ENCODE data around the gene H19.

Gene H19

DNA sequence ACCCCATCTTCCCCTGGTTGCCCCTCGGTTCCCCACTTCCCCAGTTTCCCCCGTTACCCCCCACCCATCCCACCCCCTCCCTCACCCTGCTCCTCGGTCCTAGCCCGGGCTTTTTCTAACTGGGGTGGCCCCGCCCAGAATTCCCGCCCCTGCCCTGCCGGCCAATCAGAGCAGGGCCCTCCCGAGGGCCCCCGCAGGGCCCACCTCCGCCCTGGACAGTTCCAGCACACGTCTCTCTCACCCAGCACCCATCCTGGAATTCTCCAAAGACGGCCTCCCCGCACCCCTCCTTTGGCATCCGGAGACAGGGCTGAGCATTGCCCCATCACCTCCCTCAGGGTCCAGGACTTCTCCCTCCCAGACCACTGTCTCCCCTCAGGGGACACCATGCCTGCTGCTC is at the start of gene H19:
Gene H19 (minus strand): TSS at position 88 of the 400 bp plus-strand sequence.
- DNase-seq, result no peak

DNA sequence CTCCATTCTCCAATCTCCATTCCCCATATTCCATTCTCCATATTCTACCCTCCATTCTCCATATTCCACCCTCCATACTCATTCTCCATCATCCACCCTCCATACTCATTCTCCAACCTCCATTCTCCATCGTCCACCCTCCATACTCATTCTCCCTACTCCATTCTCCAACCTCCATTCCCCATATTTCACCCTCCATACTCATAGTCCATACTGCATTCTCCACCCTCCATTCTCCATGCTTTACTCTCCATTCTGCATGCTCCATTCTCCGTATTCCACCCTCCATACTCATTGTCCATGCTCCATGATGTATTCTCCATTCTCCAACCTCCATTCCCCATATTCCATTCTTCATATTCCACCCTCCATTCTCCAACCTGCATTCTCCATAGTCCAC is 44.3 kb upstream of the H19 start:
- no peak for DNase-seq

DNA sequence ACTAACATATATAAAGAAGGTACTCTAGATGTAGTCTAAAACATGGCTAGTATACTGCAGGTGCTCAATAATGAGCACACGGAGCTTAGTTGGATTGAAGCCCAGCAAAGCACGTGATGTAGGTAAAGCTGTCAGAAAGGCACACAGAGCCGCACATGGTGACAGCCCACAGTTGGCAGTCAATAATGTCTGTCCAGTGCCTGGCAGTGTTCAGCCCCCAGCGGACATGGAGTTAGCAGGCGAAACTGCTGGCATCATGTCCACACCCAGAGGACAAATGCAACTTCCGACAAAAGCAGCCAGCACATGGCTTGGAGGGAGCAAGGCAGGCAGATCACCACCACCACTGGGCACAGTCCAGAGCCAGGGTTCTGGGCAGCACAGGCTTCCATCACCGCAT is 43.5 kb upstream of the H19 start:
- DNase-seq, result no peak

DNA sequence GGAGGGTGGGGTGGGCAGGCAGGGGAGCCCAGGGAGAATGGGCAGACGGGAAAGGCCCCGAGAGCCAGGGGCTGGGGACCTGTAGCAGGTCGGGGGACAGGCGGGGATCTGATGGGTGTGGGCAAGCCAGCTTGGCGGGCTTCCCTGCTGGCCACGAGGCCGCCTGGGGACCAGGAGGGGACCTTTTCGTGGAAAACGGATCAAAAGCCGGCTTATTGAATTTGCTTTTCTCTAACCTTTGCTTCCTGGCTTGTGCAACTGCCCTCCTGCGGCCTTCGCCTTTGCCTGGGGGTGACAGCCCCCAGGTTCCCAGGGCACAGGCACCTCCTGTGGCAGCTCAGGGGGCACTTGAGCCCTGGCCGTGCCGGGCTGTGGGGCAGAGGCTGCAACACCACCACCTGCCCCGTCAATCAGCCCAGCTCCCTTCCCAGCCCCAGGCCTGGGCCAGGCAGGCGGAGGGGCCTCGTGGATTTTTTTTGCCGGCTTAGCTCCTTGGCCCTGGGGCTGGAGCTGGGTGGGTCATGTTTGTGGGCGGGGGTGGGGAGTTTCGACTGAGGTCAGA is 41.6 kb upstream of the H19 start:
- no peak for DNase-seq

DNA sequence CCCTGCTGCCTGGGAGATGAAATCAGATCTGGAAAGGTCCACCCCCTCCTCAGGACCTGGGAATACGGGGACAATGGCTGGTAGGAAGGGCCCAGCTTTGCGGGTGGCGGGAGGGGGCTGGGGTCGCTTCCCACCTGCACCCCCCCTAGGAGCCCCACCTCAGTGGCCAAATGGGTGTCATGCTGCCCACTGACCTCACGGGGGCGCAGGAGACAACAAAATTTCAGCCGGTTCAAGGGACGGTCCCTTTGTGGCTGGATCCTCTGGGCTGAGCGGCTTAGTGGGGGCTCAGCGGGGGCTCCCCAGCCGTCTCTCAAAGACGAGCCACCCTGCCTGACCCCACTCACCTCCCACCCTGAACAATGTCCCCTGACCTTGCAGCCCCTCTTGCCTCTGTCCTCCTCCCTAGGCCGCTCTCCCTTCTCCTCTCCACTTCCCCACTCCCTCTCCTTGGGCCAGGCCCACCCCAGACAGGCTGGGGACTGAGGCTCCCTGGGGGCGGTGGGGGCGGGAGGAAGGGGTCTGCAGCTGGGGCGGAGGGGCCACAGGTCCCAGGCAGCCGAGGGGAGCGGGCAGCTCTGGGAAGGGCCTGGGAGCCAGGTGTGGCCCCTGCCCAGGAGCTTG is 39.3 kb upstream of the H19 start:
- DNase-seq, result no peak

DNA sequence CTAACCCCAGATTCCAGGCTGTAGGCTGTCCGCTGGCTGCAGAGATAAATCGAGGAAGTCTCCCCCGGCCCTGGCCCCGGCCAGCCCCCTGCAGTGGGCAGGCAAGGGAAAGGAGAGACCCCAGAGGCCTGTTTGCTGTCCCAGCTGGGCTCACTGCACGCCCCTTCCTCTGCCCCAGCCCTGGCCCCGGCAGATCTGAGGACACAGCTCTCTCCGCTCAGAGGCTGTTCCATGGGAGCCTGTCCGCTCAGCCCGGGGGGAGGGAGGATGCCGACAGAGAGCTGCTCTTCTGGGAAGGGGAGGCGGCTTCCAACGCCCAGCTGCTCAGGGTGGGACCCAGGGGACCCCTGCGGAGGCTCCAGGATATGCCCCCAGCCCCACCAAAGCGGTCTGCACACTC is 37.7 kb upstream of the H19 start:
- DNase-seq, result no peak

DNA sequence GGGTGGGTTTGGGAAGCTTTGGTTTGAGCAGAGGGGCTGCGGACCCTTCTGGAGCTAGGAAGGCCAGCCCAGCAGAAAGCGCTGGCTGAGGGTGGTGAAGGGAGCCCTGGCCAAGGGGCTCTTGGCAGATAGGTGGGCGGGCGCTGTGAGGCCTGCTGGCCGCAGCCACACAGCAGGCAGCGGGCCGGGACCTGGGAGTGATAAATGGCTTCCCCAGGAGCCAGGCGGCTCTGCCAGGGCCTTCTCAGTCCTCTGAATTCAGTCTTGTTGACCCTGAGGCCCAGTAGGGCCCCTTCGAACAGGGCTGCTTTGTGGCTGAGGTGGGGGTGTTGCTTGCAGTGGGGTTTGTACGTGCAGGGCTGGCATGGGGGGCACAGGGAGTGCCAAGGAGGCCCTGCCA is 33.4 kb upstream of the H19 start:
- no peak for DNase-seq

DNA sequence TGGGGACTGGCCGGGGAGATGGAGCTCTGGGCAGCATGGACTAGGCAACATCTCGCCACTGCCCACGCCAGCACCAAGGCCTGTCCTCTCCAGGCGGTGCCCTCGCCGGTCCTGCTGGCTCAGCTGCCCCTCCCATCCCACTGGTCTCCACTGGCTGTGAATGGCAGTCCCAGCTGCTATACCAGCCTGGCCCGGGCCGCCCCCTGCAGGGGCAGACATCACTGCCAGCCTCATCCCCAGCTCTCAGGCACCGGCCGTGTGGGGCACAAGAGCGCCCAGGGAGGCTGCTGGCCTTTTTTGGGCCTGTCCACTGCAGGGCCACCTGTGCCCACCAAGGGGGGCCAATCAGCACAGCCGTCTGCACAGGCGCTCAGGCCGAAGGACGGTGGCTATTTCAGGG is 30.1 kb upstream of the H19 start:
- DNase-seq, result no peak

DNA sequence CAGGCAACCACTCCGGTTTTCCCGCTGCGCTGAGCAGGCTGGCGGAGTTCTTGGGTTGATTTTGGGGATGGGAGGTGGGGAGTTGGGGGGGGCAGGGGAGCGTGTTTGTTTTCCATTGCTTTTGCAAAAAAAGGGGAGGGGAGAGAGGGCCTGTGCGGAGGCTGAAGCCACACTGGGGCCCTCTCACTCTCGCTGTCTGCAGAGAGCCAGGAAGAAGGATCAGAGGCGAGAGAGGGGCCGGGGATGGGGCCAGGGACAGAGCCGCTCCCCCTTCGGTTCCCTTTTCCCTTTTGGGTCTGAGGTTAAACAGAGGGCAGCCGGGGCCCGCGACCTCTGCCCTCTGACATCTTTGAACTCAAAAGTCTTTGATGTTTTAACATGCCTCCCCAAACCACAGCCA is 17.4 kb upstream of the H19 start:
- DNase-seq, result no peak

DNA sequence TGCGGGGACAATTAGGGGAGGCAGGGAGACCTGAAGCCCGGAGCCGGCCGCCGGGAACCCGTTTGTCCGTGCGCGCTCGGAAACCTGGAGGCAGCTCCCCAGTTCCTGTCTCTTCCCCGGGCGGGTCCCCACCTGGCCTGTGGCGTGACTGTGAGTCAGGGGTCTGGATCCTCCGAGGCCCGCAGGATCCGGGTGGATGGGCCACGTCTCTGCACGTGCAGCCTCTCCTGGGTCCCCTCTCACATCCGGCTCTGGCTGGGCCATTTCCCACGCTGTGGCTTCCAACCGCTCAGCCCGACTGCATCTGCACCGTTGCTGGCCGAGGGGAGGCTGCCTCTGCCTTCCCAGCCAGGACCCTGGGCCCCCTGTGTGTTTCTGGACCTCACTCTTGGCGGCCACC is 14.8 kb upstream of the H19 start:
- no peak for DNase-seq

DNA sequence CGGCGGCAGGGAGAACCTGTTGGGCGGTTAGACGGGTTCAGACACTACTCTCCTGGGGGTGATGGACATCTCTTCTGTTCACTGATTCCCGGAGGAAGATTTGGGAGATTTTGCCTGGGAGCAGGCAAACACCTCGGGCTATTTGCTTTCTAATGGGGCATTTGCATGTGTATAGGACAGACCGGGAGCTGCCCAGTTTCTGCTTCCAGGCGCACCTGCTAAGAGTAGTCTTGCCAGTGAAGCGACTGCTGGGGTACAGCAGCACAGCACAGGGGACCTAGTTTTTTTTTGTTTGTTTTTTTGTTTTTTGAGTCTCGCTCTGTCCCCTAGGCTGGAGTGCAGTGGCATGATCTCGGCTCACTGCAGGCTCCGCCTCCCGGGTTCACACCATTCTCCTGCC is 6.8 kb upstream of the H19 start:
- no peak for DNase-seq

DNA sequence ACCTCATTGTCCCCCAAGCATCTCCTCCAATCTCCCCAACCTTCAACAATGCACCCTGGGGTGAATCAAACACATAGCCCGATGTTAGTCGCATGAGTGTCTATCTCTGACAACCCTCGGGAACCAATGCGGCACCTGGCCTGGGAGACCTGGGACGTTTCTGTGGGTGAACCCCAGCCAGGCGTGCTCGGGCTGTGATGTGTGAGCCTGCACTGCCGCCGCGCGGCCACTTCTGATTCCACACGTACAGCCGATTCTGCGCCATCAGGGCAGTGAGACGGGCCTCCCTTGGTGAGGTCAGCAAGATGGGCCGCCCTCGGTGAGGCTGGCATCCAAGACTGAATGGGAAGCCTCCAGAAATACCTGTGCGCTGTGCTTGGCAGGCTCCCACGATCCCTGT is 5.2 kb upstream of the H19 start:
- no peak for DNase-seq

DNA sequence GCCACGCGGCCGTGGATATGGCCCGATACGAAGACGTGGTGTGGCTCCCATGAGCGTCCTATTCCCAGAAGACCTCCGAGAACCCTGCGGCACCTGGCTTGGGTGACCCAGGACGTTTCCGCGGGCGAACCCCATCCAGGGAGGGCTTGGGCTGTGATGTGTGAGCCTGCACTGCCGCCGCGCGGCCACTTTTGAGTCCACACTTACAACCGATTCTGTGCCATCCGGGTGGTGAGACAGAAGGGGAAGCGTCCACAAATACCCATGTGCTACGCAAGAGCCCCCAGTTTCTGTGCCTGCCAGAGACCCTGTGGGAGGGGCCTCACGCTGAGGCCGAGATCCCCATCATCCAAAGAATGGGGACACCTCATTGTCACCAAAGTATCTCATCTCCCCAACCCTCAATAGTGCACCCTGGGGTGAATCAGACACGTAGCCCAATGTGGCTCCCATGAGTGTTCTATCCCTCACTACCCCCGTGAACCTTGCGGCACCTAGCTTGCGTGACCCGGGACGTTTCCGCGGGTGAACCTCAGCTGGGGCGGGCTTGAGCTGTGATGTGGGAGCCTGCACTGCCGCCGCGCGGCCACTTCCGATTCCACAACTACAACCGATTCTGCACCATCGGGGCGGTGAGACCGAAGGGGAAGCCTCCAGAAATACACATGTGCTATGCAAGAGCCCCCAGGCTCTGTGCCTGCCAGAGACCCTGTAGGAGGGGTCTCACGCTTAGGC is 4.6 kb upstream of the H19 start:
- no peak for DNase-seq

DNA sequence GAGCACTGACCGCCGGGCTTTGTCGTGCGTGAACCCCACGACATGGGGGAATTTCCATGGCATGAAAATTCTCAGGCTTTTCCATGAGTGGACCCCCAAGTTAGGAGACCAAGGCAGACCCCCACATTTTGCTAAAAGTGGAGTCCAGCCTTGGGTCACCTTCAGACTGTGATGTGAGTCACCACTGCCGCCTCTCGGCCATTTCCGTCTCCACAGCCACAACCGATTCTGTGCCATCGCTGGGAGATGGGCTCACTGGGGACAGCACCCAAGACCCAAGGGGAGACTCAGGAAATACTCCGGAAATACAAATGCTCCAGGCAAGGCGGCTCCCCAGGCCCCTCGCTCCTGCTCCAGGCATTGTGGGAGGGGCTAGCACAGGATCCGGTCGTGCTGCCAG is 1.2 kb upstream of the H19 start:
- no peak for DNase-seq

DNA sequence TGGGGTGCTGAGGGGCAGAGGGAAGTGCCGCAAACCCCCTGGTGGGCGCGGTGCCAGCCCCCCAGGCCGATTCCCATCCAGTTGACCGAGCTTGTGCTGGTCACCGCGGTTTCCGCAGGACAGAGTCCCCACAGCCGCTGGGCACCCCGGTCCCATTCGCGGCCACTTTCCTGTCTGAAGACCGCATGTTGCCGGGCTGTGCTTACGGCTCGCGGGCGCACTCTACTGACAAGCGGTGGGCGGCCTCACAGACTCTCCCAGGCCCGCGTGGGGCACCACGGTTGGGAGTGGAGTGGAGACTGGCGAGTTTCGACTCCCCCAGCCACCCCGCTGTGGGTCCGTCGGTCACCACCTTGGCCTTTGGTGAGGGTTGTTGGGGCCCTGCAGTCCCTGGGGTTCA is 648 bp upstream of the H19 start:
- DNase-seq, result no peak

DNA sequence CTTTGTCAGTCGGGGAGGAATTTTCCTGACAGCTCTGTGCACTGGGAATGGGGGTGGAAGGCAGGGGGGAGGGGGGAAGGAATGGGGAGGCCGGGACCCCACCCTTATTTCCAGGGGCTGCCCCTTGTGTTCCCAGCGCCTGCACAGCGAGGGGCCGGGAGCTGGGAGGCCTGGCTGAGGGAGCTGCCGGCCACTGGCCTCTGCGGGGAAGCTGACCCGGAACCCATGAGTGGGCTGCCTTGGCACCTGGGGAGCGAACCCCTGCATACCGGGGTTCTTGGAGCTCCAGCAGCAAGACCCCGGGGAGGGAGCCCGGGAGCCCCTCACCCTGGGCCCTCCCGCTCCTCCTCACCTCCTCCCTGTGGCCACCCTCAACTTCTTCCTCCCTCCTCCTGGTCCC is 3.5 kb downstream of the H19 start:
- no peak for DNase-seq

DNA sequence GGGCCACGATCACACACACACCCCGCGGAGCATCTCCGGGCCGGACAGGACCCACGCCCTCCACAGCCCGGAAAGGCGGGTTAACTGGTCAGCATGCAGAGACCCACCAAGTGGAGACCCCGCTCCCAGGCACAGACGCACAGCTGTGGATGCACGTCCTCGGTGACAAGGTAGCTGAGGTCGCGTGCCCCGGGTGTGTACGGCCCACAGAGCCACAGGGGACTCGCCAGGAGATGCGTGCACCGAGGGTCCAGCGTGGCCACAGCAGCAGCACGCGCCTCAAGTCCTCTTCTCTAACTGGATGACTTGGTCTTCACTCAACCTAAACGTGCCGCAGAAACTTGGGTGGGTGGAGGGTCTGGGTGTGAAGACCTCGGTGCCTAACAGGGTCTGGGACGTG is 5.5 kb downstream of the H19 start:
- no peak for DNase-seq

DNA sequence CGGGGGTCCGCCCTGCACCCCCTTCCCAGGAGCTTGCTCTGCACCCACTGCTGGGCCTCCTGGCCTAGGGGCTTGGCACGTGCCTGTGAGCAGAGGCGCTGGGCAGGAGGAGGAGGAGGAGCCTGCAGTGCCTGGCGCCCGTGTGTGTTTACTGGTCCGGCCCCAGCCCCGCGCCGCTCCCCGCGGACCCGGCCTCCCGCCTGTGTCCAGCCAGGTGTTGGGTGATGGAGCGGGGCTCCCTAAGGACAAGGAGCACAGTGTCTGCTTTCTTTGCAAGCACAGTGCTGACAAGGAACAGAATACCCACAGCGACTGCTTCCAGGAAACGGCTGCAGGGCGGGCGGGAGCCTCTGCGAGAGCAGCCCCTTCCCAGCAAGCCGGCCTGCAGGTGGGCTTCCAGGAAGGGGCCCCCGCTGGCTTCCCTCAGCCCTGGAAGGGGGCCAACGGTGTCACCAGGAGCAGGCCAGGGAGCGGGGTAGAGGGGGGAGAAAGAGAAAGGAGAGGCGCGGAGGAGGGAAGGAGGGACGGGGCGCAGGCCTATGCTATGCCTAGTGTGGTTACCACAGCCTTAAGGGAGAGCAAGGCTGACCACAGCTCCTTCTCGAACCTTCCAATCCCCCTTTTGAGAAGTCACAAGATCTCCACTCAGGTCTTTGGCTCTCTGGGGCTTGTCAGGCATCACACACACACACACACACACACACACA is 6.6 kb downstream of the H19 start:
- DNase-seq, result no peak

DNA sequence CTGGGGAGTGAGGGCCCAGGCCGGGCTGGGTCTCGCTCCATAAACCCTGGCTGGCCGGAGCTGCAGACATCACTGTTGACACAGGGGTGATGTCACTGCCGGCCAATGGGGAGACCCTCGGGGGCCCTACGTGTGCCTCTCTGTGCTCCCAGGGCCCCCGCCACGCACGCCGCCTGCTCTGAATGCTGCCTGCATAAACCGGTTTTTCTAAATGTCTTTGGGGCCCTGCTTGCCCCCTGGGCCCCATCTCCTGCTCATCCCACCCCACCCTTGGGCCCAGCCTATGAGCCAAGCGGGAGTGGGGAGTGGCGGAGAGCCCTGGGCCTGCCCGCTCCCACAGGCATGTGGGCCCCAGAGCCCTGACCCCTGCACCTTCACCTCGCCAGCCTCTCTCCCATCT is 7.7 kb downstream of the H19 start:
- DNase-seq, result no peak

DNA sequence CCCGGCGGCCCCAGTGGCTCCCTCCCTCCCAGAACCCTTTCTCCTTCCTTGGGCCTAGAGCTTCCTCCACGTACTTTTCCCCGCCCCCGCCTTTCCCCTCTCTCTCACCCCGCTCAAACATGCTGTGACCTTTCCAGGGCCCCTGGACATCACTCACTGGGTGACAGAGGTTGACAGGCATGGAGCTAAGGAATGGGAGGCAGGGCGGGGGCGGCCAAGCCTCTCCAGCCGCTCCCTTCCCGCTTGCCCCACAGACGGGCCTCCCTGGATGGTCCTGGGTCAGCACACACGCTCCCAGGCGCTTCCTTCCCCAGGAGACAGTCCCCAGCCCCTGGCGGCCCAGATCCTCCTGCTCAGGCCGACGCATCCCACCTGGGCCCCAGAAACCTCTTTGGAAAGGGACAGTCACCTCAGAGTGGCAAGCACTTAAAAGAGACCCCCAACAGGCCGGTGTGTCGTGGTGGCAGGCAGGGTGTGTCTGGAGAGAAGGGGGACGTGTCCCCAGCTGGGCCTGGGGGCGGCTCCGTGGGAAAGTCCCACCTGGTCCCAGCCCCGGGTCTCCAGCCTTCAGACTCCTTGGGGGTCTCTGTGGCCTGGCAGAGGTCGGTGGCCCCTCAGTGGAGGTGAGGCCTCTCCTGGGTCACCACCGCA is 8.8 kb downstream of the H19 start:
- DNase-seq, result no peak

DNA sequence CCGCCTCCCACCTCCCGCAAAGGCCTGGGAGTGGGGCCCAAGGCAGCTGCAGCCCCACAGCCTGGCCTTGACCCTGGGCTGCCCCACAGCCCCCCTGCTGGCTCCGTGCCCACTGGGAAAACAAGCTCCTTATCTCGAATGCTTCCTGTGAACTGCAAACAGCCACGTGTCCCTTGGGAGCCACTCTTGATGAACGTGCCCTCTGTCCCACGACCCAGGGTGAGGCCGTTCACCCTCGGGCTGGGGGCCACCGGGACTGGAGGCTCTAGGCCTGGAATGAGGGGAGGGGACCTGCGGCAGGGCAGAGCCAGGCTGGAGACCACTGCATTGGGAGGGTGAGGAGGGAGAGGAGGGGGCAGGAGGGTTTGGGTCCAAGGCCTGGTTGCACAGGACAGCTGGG is 9.5 kb downstream of the H19 start:
- no peak for DNase-seq

DNA sequence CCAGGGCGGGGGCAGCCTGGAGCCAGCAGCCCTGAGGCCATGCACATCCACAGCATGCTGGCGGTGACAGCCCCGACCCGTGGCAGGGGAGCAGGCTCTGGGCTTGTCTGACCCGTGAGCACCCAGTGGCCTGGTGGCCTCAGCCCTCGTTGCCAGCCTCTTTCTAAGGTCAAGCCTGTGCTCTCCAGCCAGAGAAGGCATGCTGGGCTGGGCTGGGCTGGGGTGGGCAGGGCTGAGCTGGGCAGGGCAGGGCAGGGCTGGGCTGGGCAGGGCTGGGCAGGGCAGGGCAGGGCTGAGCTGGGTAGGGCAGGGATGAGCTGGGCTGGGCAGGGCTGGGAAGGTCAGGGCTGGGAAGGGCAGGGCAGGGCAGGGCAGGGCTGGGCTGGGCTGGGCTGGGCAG is 10.6 kb downstream of the H19 start:
- no peak for DNase-seq

DNA sequence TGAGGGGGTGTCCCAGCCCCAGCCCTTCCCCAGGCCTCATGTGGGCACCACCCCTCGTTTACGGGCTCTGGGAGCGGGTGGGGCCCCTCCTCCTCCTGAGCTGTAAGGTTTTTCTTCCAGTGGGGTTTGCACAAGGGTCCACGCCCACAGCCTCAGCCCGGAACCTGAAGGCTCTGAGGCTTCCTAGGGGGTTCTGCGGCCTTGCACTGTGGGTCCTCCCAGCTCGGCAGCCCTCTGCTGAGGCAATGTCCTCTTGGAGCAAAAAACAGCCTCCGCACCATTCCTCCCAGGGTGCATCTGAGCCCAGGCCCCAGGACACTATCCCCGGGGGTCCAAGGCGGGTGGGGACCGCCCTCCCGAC is 14.1 kb downstream of the H19 start:
- DNase-seq, result no peak
